Renal cortex interstitium (tissue), 11 donors: ENCODE measurements around the gene ALK. TPM values are rescaled to one million over a fixed set of nuclear protein-coding genes. Genes with fewer than 3 reads are reported as not detected.

Source experiments
- DNase-seq, 11 donors: peaks; one replicate each; pipeline ENCODE4 v3.0.0-alpha.2; 2013; ENCODE audit warnings: low read depth in 9 of 11, low spot score in 4 of 11; ENCODE audit errors: extremely low read depth in 1 of 11
- polyA plus RNA-seq, 3 donors: library from polyadenylated mRNA; unstranded; fragments of 120-200 nt; gene quantifications; one replicate each; pipeline ENCODE4 v1.2.1, GENCODE V29; 2013; ENCODE audit not compliant: insufficient read length in 3 of 3

Gene ALK
- polyA plus RNA-seq, 3 donors = 0.17 to 0.60 (median 0.35) TPM

DNA sequence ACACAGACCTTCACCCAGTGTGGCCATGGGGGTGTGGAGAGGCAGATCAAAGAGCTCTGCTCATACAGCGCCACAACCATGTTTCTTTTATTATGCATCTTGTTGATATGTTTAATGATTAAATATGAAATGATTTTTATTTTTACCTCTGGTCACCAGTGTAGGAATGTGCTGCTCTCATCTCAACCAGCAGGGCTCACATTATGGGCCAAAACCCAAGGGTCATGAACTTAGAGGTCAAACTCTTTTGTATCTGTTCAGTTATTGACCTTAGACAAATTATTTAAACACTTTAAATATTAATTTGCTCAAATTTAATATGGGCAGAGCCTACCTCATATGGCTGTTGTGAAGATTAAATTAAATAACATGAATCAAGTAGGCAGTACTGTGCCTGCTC lies 386.2 kb downstream of the ALK start:
- no peak for DNase-seq

DNA sequence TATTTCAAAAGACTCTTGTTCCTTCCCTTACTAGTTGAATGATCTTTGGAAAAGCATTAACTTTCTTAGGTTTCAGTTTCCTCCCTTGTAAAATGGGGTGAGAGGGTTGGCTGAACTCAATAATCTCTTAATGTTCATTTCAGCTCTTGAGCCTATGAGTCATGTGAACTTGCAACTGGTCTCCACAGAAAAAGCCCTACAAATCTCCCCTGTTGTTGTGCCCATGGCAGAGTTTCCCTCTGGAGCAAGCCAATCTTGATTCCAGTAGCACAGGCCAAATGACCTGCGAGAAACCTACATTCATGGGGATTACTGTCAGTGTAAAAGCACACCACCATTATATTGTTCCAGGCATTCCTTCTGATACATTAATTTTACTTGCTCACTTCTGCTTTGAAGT lies 388.9 kb downstream of the ALK start:
- DNase-seq = no peak

GRCh38 chr2:29531626-29532025 lies 389.8 kb downstream of the ALK start:
- no peak for DNase-seq

GRCh38 chr2:29530281-29530680 lies 391.1 kb downstream of the ALK start:
- DNase-seq = no peak

DNA sequence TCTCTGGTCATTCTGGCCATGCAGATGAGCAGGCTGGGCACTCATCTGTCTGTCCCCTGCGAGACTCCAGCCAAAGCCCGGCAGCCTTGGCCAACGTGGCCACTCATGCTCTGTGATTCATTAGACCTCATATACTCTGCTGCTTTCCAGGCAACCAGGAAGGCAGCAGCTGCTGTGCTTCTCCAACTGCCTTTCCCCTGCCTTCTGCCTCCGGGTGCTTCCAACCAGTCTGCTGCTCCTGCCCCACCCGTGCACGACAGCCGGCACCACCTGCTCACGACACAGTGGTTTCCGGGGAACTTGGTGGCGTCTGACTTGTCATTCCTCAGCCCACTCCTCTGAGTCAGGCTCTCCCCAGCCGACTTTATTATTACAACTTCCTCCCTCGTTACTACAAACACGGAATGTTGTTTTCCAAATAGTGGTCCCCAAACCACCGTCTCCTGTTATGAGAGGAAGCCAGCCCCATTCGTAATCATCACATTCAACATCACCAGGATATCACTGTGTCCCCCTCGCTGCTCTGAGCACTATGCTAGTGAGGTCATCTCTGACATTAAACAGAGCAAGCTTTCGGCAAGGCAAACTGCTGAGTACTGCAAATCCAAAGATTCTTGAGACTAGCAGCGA lies 392.4 kb downstream of the ALK start:
- peak; percentile 20 to 77 (median 54) for DNase-seq

DNA sequence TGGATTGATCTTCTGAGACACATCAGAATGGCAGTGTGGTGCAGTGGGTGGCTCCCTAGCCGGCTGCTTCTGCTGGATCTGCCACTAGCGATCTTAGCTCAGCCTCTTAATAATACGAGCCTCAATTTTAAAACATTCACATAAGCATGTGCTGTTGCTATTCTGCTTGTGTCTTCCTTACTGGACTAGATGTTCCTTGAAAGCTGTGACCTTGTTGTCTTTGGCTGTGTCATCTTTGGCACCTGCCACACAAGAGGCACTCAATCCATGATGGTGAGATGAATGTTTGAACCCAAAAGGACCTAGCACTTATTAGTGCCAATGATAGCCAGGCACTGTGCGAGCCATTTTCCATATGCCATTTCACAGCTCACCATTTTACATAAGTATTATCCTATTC lies 393.0 kb downstream of the ALK start:
- no peak for DNase-seq

DNA sequence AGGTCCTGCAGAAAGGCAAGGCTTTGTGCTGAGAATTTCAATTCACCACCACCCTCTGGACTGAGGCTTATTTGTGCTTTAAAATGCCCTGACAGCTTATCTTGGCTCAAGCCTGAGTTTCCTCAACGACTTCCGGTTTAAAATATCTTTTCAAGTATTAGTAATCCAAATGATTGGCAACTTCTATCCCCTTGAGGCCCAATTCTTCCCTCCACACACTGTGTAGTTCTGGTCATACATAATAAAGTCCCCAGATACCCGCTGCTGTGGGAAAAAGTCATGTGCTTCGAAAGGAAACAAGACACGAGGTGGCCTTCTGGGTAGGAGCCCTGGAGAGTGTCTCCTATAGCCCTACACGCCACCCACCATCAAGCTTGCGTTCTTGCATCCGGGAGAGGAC lies 393.4 kb downstream of the ALK start:
- DNase-seq = no peak

GRCh38 chr2:29526587-29527586 lies 394.5 kb downstream of the ALK start:
- DNase-seq = no peak

DNA sequence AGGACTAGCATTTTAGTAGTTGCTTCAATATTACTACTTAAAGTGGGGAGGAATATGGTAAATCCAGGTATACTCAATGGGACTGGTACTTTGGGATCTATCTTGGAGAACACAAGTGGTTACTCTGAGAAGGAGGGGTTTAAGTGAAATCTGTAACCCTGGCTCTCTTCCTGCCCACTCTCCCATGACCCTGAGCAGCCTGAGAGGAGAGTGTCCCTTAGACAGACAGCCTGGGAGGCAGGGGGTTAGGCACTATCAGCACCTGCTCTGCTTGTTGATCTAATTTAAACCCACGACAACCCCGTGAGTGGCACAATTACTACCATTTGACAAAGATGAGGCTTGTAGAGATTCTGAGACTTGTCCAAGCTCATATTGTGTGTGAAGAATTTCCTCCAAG lies 395.5 kb downstream of the ALK start:
- DNase-seq = no peak

DNA sequence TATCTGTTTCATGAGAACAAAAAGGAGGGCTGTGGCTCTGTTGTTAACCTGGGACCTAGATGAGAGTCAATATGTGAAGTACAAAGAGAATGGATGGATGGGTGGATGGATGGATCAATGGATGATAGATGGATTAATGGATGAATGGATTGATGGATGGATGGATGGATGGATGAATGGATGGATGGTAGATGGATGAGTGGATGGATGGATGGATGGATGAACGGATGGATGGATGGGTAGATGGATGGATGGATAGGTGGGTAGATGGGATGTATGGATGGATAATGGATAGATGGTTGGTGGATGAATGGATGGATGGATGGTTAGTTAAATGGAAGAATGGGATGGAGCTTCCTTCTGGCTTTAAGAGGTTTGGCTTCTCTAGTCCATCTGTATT lies 396.7 kb downstream of the ALK start:
- no peak for DNase-seq

DNA sequence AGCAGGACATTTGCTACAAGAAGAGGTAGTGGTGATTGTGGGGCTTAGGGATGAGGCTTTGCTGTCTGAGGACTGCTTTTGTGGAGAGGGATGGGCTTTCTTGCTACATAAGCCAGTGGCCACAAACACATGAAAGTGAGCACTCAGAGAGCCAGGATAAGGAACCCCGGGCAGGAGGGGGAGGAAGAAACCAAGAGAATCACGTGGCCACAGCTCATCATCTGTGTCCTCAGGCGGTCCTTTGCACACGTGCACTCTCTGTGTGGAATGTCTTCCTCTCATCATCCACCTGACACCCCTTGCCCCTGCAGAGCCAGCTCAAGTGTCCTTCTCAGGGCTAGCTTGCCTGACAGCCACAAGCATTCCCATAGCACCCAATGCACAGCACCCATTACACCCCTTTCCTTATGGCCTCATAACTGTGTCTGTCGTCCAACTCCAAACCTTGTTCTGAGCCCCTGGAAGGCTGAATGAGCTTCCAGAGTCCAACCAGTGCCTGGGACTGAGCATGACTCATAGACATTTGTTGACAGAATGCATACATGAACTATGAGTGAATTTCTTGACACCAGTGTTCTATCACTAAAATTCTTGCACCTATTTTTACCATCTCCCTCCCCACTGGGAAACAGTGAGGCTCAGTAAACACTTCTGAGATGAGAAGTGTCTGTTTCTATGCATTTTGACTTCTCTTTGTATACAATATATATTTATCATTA lies 398.3 kb downstream of the ALK start:
- no peak for DNase-seq

GRCh38 chr2:29520001-29520400 lies 401.4 kb downstream of the ALK start:
- no peak for DNase-seq

DNA sequence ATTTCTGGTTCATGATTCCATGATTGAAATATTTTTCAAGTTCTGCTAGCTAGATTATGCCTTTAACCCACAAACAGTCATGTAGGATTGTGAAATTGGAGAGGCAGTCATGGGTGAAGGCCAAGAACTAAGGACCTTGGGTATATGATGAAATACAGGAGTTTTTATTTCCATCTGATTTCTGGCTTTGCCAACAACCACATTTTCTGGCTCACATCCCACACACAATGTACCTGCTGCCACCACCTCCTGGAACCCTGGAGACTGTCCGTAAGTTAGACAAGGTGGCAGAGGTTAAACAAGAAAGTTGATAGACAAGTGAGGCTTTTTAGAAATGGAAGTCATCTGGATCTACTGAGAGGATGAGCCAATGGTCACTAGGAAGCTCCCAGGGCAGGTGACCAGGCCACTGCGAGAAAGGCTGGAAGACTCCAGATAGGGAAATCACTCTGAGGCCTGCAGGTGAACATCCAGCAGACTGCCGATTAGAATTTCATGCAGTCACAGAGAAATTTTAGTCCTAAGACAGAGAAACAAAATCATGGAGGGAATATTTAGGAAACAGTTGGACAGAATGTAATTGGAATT lies 402.0 kb downstream of the ALK start:
- DNase-seq = no peak

DNA sequence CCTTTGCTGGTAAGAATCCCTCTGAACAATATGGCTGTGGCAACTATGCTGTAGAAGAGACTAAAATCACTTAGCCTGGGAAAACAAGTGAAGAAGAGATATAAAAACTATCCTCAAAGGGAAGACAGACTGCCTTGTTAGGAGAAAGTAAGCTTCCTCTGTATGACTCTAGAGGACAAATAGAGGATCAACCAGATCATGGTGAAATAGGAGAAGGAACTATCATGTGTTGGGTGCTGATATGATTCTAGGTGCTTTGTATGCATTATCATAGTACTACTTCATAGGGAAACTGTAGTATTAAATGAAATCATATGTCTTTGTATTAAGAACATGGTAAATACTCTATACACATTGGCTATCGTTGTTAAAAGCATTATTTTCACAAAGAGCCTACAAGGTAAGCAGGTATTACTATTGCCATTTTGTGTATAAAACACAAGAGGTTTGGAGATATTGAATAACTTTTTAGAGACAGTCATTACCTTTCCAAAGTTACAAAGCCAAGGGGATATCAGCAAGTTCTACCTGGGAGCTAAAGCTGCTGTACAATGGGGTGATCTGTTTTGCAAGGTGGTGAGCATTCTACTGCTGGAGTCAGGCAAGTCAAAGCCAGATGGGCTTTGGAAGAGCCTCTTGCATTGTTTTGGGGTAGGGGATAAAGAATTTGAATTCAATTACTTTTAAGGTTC lies 402.6 kb downstream of the ALK start:
- DNase-seq = no peak

- DNase-seq = no peak
Measured at GRCh38 chr2:29518010-29518409, 403.4 kb downstream of the ALK start.

GRCh38 chr2:29517413-29517812 lies 404.0 kb downstream of the ALK start:
- DNase-seq = no peak

DNA sequence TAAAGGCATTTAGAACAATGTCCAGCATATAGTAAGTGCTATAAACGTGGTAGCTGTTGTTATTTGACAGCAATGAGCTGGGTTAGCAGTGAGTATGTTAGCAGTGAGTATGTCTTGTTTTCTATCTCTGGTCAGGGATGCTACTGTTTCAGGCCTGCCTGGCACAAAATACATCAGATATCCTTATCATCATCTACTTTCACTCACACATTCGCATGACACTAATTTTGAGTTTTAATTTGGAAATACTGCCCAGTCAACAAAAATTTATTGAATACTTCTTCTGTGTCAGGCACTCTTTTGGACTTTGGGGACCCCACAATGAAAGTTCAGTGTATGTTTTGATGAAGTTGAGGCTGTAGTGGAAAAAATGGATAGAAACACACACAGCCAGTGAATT lies 404.6 kb downstream of the ALK start:
- no peak for DNase-seq

GRCh38 chr2:29509878-29510277 lies 411.5 kb downstream of the ALK start:
- DNase-seq = no peak

DNA sequence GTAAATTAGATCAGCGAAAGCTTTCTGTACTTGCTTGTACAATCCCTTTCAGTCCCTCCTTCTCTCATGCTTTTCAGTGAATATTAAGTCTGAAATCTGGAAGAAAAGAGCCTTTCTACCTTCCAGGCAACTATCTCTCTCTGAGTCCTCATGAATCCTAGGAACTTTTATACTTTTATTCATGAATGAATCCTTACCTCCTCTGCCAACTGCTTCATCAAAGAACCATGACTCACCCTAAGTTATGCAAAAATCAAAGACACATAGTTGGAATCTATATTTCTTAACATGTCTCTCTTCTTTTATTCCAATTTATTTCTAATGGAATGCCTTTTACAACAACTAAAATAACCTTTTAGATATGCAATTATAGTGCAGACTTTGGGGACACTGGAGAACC lies 412.0 kb downstream of the ALK start:
- no peak for DNase-seq
